GM13977 (cell line): ENCODE results near the gene TMEM117.

ENCODE experiments used
- DNase-seq: peaks from one replicate; pipeline ENCODE4 v3.0.0; 2012; ENCODE audit warnings: low spot score
- CTCF ChIP-seq: IDR thresholded peaks from 2 replicates; pipeline ENCODE4 v1.5.1; 2012; ENCODE audit warnings: mild to moderate bottlenecking, control low read depth; ENCODE audit not compliant: insufficient read depth; ENCODE audit errors: extremely low read depth, missing control alignments
- in situ Hi-C: fragments of 300-500 bp; cut with MboI; formaldehyde crosslinking; loops from one replicate; pipeline ENCODE4 v1.12.0; 2022; ENCODE audit warnings: low sequenced_read_pairs, low pct_unique_long_range_greater_than_20kb, mixed read lengths, inconsistent platforms; ENCODE audit not compliant: unreplicated experiment

The TMEM117 gene

GRCh38 chr12:43852744-43853143, 16.9 kb downstream of the TMEM117 start:
- in situ Hi-C loops, result no loop called here
- no peak for DNase-seq
- TF ChIP-seq CTCF, result no peak

GRCh38 chr12:43856972-43857371, 21.1 kb downstream of the TMEM117 start:
- DNase-seq, result no peak
- no peak for TF ChIP-seq CTCF
- in situ Hi-C loops, result no loop called here

GRCh38 chr12:43858096-43858495, 22.2 kb downstream of the TMEM117 start:
- in situ Hi-C loops, result no loop called here
- no peak for TF ChIP-seq CTCF
- DNase-seq, result no peak

- no peak for TF ChIP-seq CTCF
- no peak for DNase-seq
- in situ Hi-C loops, result no loop called here
These were observed 23.1 kb downstream of the TMEM117 start for GRCh38 chr12:43858991-43859390.

- no peak for TF ChIP-seq CTCF
- in situ Hi-C loops, result no loop called here
- DNase-seq, result no peak
These were observed 25.3 kb downstream of the TMEM117 start for GRCh38 chr12:43861015-43861839.

- no peak for DNase-seq
- in situ Hi-C loops, result no loop called here
- TF ChIP-seq CTCF, result no peak
These were observed 25.9 kb downstream of the TMEM117 start for GRCh38 chr12:43861840-43862150.
